BE2C (cell line): ENCODE measurements around the gene MFSD6.

Source experiments
- DNase-seq: peaks from one replicate; pipeline ENCODE4 v3.0.0-alpha.2; 2020
- H3K27me3 ChIP-seq: fragments of 250-450 bp; sonication (Bioruptor Pico); 2 replicates; pipeline ENCODE4 v1.5.1; 2020; ENCODE audit warnings: mild to moderate bottlenecking
- H3K36me3 ChIP-seq: fragments of 250-450 bp; sonication (Bioruptor Pico); 2 replicates; pipeline ENCODE4 v1.5.1; 2020; ENCODE audit warnings: mild to moderate bottlenecking
- H3K4me1 ChIP-seq: fragments of 250-450 bp; sonication (Bioruptor Pico); 2 replicates; pipeline ENCODE4 v1.5.1; 2020
- H3K4me3 ChIP-seq: 2 replicates; pipeline ENCODE4 v1.5.1; 2011; ENCODE audit warnings: low read depth, low read length
- H3K9me3 ChIP-seq: fragments of 250-450 bp; sonication (Bioruptor Pico); 2 replicates; pipeline ENCODE4 v1.5.1; 2020
- CTCF ChIP-seq: IDR thresholded peaks from 2 replicates; pipeline ENCODE4 v1.5.1; 2012; ENCODE audit warnings: mild to moderate bottlenecking, low read depth, low read length

Gene MFSD6

GRCh38 chr2:190481339-190481738, 73.2 kb downstream of the MFSD6 start:
- H3K4me1 ChIP-seq = peaks cover 10% of the 10 kb centered on the region
- DNase-seq = no peak
- no peaks in the 10 kb centered on the region for H3K27me3 ChIP-seq
- no peak for TF ChIP-seq CTCF
- no peak overlapping the region for H3K4me3 ChIP-seq
- H3K9me3 ChIP-seq = no peaks in the 10 kb centered on the region
- H3K36me3 ChIP-seq = no peaks in the 10 kb centered on the region

- Histone ChIP-seq H3K9me3 (no peaks in the 10 kb centered on the region), H3K4me1 (peaks cover 11% of the 10 kb centered on the region), H3K27me3 (no peaks in the 10 kb centered on the region), H3K4me3 (no peak overlapping the region), H3K36me3 (no peaks in the 10 kb centered on the region)
- no peak for TF ChIP-seq CTCF
- no peak for DNase-seq
Measured at GRCh38 chr2:190482451-190482850, 74.3 kb downstream of the MFSD6 start.

GRCh38 chr2:190486037-190486623, 78.0 kb downstream of the MFSD6 start:
- DNase-seq = peak; percentile 26
- TF ChIP-seq CTCF = no peak
- H3K27me3 ChIP-seq = no peaks in the 10 kb centered on the region
- peaks cover 11% of the 10 kb centered on the region for H3K4me1 ChIP-seq
- H3K9me3 ChIP-seq = no peaks in the 10 kb centered on the region
- H3K36me3 ChIP-seq = peaks cover 6% of the 10 kb centered on the region
- H3K4me3 ChIP-seq = no peak overlapping the region

GRCh38 chr2:190488516-190489233, 80.5 kb downstream of the MFSD6 start:
- Histone ChIP-seq H3K4me3 (no peak overlapping the region), H3K27me3 (no peaks in the 10 kb centered on the region), H3K36me3 (peaks cover 12% of the 10 kb centered on the region), H3K4me1 (peaks cover 11% of the 10 kb centered on the region), H3K9me3 (no peaks in the 10 kb centered on the region)
- no peak for TF ChIP-seq CTCF
- DNase-seq = no peak

GRCh38 chr2:190489475-190489874, 81.3 kb downstream of the MFSD6 start:
- H3K36me3 ChIP-seq = peaks cover 12% of the 10 kb centered on the region

More at GRCh38 chr2:190489475-190489874, 81.3 kb downstream of the MFSD6 start:
- no peak for DNase-seq
- Histone ChIP-seq H3K4me1 (peaks cover 11% of the 10 kb centered on the region), H3K4me3 (no peak overlapping the region), H3K27me3 (no peaks in the 10 kb centered on the region), H3K9me3 (no peaks in the 10 kb centered on the region)
- no peak for TF ChIP-seq CTCF
